ENCODE measurements around the gene CREB3. TPM values are rescaled to one million over a fixed set of nuclear protein-coding genes. Genes with fewer than 3 reads are reported as not detected.

Gene CREB3
- total and polyA plus RNA-seq, 2 experiments from 2014 or later, result 20.3 to 32.4 TPM

DNA sequence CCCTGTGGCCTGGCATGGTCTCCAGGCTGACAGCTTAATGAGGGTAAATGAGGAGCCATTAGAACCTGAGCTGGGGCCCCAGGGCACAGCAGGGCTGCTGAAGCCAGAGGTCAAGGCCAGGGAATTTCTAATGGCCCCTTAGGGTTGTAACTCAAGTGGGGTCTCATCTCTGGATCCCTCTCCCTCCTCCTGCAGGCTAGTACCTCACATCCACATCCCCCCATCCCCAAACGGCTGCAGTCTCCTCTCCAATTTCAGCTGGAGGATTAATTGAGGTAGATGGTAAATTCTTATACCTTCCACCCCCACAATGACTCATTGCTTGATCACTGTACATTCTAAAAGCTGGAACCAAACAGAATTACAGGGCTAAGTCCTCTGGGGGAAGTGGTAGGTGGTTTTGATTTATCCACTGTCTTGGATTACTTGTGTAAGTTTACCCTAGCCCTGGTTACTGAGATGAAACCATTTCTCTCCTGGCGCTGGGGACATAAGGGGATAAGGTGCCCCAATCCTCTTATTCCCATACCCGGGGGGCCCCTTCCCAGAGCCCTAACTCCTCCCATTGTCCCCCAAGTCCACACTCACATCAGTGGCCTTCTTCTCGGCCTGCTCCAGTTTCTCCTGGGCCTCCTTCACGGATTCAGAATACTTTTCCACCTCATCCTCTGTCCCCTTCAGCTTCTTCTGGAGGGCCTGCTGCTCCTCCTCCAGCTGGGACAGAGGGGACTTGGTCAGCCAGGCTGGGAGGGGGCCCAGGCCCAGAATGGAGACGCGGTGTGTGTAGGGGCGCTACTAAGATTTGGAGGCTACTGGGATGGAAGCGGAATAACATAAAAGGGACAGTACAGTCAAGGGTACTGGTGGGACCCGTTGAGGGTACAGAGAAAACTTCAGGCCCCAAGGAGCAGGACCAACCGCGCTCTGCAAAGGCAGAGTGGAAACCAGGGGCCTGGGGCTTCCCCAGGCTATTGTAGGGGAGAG, 43.6 kb upstream of the CREB3 start:
- Mint-ChIP-seq H3K9me3 (no peaks in the 10 kb centered on the region; the same call in 1 of the 3 replicates), H3K4me1 (peaks cover 33% of the 10 kb centered on the region), H3K27ac (peak overlapping the region; percentile 93; the same call in 1 of the 2 replicates), H3K36me3 (ENCODE audit: low read depth) (peaks cover 49% of the 10 kb centered on the region), H3K4me3 (peak overlapping the region; percentile 95), H3K27me3 (ENCODE audit: insufficient read depth, low read depth, poor library complexity) (peaks cover 3% of the 10 kb centered on the region)
- 0 out of 2 replicates have a peak overlapping the region, but pooled peaks have one; percentile 32 for H2AFZ ChIP-seq
- no peaks in the 10 kb centered on the region for H3K9me2 ChIP-seq (ENCODE audit: insufficient read depth)
- H3K27ac ChIP-seq (ENCODE audit: low read depth), result no peak overlapping the region
- no peak for ATAC-seq
- H3K4me2 ChIP-seq, result peak overlapping the region; percentile 96
- TF ChIP-seq EZH2phosphoT487 (IDR thresholded peaks at IDR 0.05; ENCODE audit: unreplicated experiment) (no peak), EZH2 (IDR thresholded peaks at IDR 0.05; ENCODE audit: low read depth, unreplicated experiment) (no peak), ZNF331 (CRISPR knock-in tag; IDR thresholded peaks at IDR 0.05; ENCODE audit: low read depth) (no peak), REST (IDR thresholded peaks at IDR 0.05; ENCODE audit: unreplicated experiment) (no peak), ZNF114 (CRISPR knock-in tag; IDR thresholded peaks at IDR 0.05) (no peak), NANOG (IDR thresholded peaks at IDR 0.05; ENCODE audit: borderline replicate concordance) (no peak), CTCF (conservative IDR thresholded peaks at IDR 0.05; ENCODE audit: low read depth in 2 of 2) (no peak), JUNB (IDR thresholded peaks at IDR 0.05; ENCODE audit: unreplicated experiment) (no peak), POLR2AphosphoS5 (IDR thresholded peaks at IDR 0.05; ENCODE audit: low read depth) (no peak), STAT1 (IDR thresholded peaks at IDR 0.05; ENCODE audit: unreplicated experiment) (no peak), CREB1 (CRISPR knock-in tag; IDR thresholded peaks at IDR 0.05; ENCODE audit: low read depth) (no peak)
- TF ChIP-seq, protein P1, sequence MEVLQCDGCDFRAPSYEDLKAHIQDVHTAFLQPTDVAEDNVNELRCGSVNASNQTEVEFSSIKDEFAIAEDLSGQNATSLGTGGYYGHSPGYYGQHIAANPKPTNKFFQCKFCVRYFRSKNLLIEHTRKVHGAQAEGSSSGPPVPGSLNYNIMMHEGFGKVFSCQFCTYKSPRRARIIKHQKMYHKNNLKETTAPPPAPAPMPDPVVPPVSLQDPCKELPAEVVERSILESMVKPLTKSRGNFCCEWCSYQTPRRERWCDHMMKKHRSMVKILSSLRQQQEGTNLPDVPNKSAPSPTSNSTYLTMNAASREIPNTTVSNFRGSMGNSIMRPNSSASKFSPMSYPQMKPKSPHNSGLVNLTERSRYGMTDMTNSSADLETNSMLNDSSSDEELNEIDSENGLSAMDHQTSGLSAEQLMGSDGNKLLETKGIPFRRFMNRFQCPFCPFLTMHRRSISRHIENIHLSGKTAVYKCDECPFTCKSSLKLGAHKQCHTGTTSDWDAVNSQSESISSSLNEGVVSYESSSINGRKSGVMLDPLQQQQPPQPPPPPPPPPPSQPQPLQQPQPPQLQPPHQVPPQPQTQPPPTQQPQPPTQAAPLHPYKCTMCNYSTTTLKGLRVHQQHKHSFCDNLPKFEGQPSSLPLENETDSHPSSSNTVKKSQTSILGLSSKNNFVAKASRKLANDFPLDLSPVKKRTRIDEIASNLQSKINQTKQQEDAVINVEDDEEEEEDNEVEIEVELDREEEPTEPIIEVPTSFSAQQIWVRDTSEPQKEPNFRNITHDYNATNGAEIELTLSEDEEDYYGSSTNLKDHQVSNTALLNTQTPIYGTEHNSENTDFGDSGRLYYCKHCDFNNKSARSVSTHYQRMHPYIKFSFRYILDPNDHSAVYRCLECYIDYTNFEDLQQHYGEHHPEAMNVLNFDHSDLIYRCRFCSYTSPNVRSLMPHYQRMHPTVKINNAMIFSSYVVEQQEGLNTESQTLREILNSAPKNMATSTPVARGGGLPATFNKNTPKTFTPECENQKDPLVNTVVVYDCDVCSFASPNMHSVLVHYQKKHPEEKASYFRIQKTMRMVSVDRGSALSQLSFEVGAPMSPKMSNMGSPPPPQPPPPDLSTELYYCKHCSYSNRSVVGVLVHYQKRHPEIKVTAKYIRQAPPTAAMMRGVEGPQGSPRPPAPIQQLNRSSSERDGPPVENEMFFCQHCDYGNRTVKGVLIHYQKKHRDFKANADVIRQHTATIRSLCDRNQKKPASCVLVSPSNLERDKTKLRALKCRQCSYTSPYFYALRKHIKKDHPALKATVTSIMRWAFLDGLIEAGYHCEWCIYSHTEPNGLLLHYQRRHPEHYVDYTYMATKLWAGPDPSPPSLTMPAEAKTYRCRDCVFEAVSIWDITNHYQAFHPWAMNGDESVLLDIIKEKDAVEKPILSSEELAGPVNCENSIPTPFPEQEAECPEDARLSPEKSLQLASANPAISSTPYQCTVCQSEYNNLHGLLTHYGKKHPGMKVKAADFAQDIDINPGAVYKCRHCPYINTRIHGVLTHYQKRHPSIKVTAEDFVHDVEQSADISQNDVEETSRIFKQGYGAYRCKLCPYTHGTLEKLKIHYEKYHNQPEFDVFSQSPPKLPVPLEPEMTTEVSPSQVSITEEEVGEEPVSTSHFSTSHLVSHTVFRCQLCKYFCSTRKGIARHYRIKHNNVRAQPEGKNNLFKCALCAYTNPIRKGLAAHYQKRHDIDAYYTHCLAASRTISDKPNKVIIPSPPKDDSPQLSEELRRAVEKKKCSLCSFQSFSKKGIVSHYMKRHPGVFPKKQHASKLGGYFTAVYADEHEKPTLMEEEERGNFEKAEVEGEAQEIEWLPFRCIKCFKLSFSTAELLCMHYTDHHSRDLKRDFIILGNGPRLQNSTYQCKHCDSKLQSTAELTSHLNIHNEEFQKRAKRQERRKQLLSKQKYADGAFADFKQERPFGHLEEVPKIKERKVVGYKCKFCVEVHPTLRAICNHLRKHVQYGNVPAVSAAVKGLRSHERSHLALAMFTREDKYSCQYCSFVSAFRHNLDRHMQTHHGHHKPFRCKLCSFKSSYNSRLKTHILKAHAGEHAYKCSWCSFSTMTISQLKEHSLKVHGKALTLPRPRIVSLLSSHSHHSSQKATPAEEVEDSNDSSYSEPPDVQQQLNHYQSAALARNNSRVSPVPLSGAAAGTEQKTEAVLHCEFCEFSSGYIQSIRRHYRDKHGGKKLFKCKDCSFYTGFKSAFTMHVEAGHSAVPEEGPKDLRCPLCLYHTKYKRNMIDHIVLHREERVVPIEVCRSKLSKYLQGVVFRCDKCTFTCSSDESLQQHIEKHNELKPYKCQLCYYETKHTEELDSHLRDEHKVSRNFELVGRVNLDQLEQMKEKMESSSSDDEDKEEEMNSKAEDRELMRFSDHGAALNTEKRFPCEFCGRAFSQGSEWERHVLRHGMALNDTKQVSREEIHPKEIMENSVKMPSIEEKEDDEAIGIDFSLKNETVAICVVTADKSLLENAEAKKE (CRISPR knock-in tag; IDR thresholded peaks at IDR 0.05), result no peak
- TF ChIP-seq, protein P2, sequence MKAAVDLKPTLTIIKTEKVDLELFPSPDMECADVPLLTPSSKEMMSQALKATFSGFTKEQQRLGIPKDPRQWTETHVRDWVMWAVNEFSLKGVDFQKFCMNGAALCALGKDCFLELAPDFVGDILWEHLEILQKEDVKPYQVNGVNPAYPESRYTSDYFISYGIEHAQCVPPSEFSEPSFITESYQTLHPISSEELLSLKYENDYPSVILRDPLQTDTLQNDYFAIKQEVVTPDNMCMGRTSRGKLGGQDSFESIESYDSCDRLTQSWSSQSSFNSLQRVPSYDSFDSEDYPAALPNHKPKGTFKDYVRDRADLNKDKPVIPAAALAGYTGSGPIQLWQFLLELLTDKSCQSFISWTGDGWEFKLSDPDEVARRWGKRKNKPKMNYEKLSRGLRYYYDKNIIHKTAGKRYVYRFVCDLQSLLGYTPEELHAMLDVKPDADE (IDR thresholded peaks at IDR 0.05), result no peak
- DNase-seq (ENCODE audit: low spot score), result no peak
- peaks cover 21% of the 10 kb centered on the region for H3K36me3 ChIP-seq (ENCODE audit: insufficient read depth)
- peaks cover 22% of the 10 kb centered on the region for H3K79me2 ChIP-seq (replicated peaks; ENCODE audit: insufficient read depth)
- H3K27me3 ChIP-seq (ENCODE audit: insufficient read depth), result no peaks in the 10 kb centered on the region
- H3K4me3 ChIP-seq, result peak overlapping the region; percentile 94
- peaks cover 6% of the 10 kb centered on the region; the same call in 1 of the 2 replicates for H4K20me1 ChIP-seq (replicated peaks; ENCODE audit: insufficient read depth)
- peaks cover 17% of the 10 kb centered on the region; the same call in 1 of the 2 replicates for H3K4me1 ChIP-seq (ENCODE audit: insufficient read depth)
- peaks cover 7% of the 10 kb centered on the region; the same call in 1 of the 2 replicates for H3F3A ChIP-seq (replicated peaks; ENCODE audit: low read depth)
